Measurements from ENCODE around the gene SCAF11. TPM values are rescaled to one million over a fixed set of nuclear protein-coding genes. Genes with fewer than 3 reads are reported as not detected.

SCAF11 gene
- total and polyA plus RNA-seq, 10 of the 15 experiments (the other 5 are each of a cell fraction or from before 2014, with no cell fraction given): 42.0 to 153 (median 100) TPM

GRCh38 chr12:45990468-45991283, at the start of gene SCAF11 (continued):
- TF ChIP-seq WRNIP1 (IDR thresholded peaks at IDR 0.05; ENCODE audit: borderline replicate concordance, low read depth, low read length) (no peak), STAT3 (IDR thresholded peaks at IDR 0.05; ENCODE audit: low read depth, low read length) (peak; percentile 62; the same call in 1 of the 2 replicates), HDAC6 (IDR thresholded peaks at IDR 0.05; ENCODE audit: unreplicated experiment) (peak; percentile 3), NFIC (IDR thresholded peaks at IDR 0.05; ENCODE audit: low read depth, low read length) (no peak), CTCF (IDR thresholded peaks at IDR 0.05 in 2 of 3, conservative IDR thresholded peaks at IDR 0.05 in 1 of 3; ENCODE audit: control insufficient read depth in 2 of 3, extremely low read depth in 1 of 3, insufficient read depth in 1 of 3, low read depth in 3 of 3, low read length in 3 of 3) (peak; percentile 93 to 99 (median 98); a peak in 5 of 6 replicates), E4F1 (IDR thresholded peaks at IDR 0.05; ENCODE audit: borderline replicate concordance, partially characterized antibody) (no peak), ATF7 (IDR thresholded peaks at IDR 0.05; ENCODE audit: low read depth) (peak; percentile 85), SUPT20H (IDR thresholded peaks at IDR 0.05; ENCODE audit: borderline replicate concordance, control insufficient read depth, low read depth, low read length) (no peak), PAX8 (IDR thresholded peaks at IDR 0.05) (no peak), NR2C2 (IDR thresholded peaks at IDR 0.05; ENCODE audit: borderline replicate concordance, control insufficient read depth, insufficient read length, low read depth) (no peak), RAD51 (IDR thresholded peaks at IDR 0.05) (peak; percentile 86), EZH2 (IDR thresholded peaks at IDR 0.05; ENCODE audit: borderline replicate concordance, control insufficient read depth, low read depth, low read length) (no peak), TBL1XR1 (IDR thresholded peaks at IDR 0.05; ENCODE audit: low read depth, low read length) (peak; percentile 72), SMAD1 (IDR thresholded peaks at IDR 0.05; ENCODE audit: low read depth, partially characterized antibody) (peak; percentile 21), IRF5 (IDR thresholded peaks at IDR 0.05; ENCODE audit: borderline replicate concordance) (no peak), PML (IDR thresholded peaks at IDR 0.05; ENCODE audit: low read length) (peak; percentile 95), MXI1 (IDR thresholded peaks at IDR 0.05; ENCODE audit: low read depth, low read length) (peak; percentile 83), CBX5 (IDR thresholded peaks at IDR 0.05; ENCODE audit: low read depth) (peak; percentile 84), KLF5 (IDR thresholded peaks at IDR 0.05; ENCODE audit: partially characterized antibody) (no peak)
- TF ChIP-seq, protein P1, sequence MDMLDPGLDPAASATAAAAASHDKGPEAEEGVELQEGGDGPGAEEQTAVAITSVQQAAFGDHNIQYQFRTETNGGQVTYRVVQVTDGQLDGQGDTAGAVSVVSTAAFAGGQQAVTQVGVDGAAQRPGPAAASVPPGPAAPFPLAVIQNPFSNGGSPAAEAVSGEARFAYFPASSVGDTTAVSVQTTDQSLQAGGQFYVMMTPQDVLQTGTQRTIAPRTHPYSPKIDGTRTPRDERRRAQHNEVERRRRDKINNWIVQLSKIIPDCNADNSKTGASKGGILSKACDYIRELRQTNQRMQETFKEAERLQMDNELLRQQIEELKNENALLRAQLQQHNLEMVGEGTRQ (IDR thresholded peaks at IDR 0.05; ENCODE audit: borderline replicate concordance, low read depth, low read length): peak; percentile 71
